IMR-90 (cell line): ENCODE measurements around the gene RBPJ. TPM values are rescaled to one million over a fixed set of nuclear protein-coding genes. Genes with fewer than 3 reads are reported as not detected.

ENCODE experiments used
- ATAC-seq: fragments of 200-7000 bp; cut with Tn5 transposase; 2 replicates; pipeline ENCODE4 v1.9.1; 2020; ENCODE audit warnings: low read depth, mild to moderate bottlenecking, moderate library complexity
- BruUV-seq: library from RNA; stranded (reverse); fragments of 400-500 nt; replicated peaks from 2 replicates; lab custom pipeline; 2021; lab: Mats Ljungman, UMichigan
- CTCF ChIA-PET: fragments of 300-600 bp; formaldehyde crosslinking; extraction: SDS; loops from one replicate; lab custom pipeline; 2021; ENCODE audit warnings: antibody characterized with exemption; lab: Yijun Ruan, JAX
- POLR2A ChIA-PET: fragments of 300-600 bp; sonication (Branson Sonifier 250); formaldehyde crosslinking; loops from one replicate; lab custom pipeline; 2022; ENCODE audit warnings: antibody characterized with exemption; ENCODE audit not compliant: unreplicated experiment; lab: Charles Lee
- DNase-seq: peaks from one replicate; pipeline ENCODE4 v3.0.0; 2013
- H2AFZ ChIP-seq: replicated peaks from 2 replicates; pipeline ENCODE3; 2013; ENCODE audit warnings: low read length, mild to moderate bottlenecking; ENCODE audit not compliant: poor library complexity
- H2AK5ac ChIP-seq: 2 replicates; pipeline ENCODE4 v1.6.1; 2013; ENCODE audit warnings: low read depth, low read length, inconsistent platforms
- H2AK9ac ChIP-seq: replicated peaks from 2 replicates; pipeline ENCODE3; 2013; ENCODE audit warnings: mild to moderate bottlenecking, low read depth, low read length, moderate library complexity; ENCODE audit not compliant: poor library complexity
- H2BK120ac ChIP-seq: 2 replicates; pipeline ENCODE4 v1.6.1; 2013; ENCODE audit warnings: low read depth, low read length, inconsistent platforms
- H2BK15ac ChIP-seq: 3 replicates; pipeline ENCODE4 v1.6.1; 2013; ENCODE audit warnings: low read depth, low read length, inconsistent platforms
- H2BK20ac ChIP-seq: 2 replicates; pipeline ENCODE4 v1.6.1; 2013; ENCODE audit warnings: low read depth, mild to moderate bottlenecking, inconsistent platforms, low read length, moderate library complexity
- H2BK5ac ChIP-seq: 2 replicates; pipeline ENCODE4 v1.6.1; 2013; ENCODE audit warnings: mild to moderate bottlenecking, low read depth, low read length, inconsistent platforms; ENCODE audit not compliant: poor library complexity, severe bottlenecking
- H3K14ac ChIP-seq: replicated peaks from 2 replicates; pipeline ENCODE4 v1.6.1; 2013; ENCODE audit warnings: low read depth, low read length, inconsistent platforms
- H3K18ac ChIP-seq: 2 replicates; pipeline ENCODE4 v1.6.1; 2013; ENCODE audit warnings: low read depth, low read length, control low read depth
- H3K23ac ChIP-seq: 2 replicates; pipeline ENCODE4 v1.6.1; 2013; ENCODE audit warnings: low read depth, low read length, inconsistent platforms
- H3K27ac ChIP-seq: 2 replicates; pipeline ENCODE4 v1.5.1; 2013; ENCODE audit warnings: mild to moderate bottlenecking, control low read depth, low read length; ENCODE audit not compliant: insufficient read depth
- H3K27me3 ChIP-seq: 2 replicates; pipeline ENCODE4 v1.6.1; 2013; ENCODE audit warnings: low read length; ENCODE audit not compliant: control insufficient read depth, insufficient read depth
- H3K36me3 ChIP-seq: 2 replicates; pipeline ENCODE4 v1.6.1; 2013; ENCODE audit warnings: low read length, mixed read lengths; ENCODE audit not compliant: control insufficient read depth, insufficient read depth
- H3K4ac ChIP-seq: 2 replicates; pipeline ENCODE4 v1.6.1; 2013; ENCODE audit warnings: low read depth, low read length, inconsistent platforms
- H3K4me1 ChIP-seq: 2 replicates; pipeline ENCODE4 v1.6.1; 2013; ENCODE audit warnings: low read length, mixed read lengths; ENCODE audit not compliant: control insufficient read depth, insufficient read depth
- H3K4me2 ChIP-seq: 2 replicates; pipeline ENCODE4 v1.6.1; 2013; ENCODE audit warnings: low read depth, mild to moderate bottlenecking, control low read depth, low read length, moderate library complexity
- H3K4me3 ChIP-seq: 2 replicates; pipeline ENCODE4 v1.5.1; 2013; ENCODE audit warnings: low read depth, mild to moderate bottlenecking, control low read depth, low read length, moderate library complexity; ENCODE audit not compliant: insufficient read depth
- H3K56ac ChIP-seq: 2 replicates; pipeline ENCODE4 v1.6.1; 2013; ENCODE audit warnings: low read length, inconsistent platforms; ENCODE audit not compliant: insufficient read depth; ENCODE audit errors: extremely low read depth
- H3K79me1 ChIP-seq, 2 experiments: 2 replicates each; pipeline ENCODE4 v1.6.1; 2013; ENCODE audit warnings: low read length in 2 of 2, inconsistent platforms in 1 of 2, low read depth in 1 of 2
- H3K9ac ChIP-seq: 2 replicates; pipeline ENCODE4 v1.6.1; 2013; ENCODE audit warnings: low read depth, low read length, control low read depth
- H3K9me1 ChIP-seq: 2 replicates; pipeline ENCODE4 v1.6.1; 2013; ENCODE audit warnings: low read length, inconsistent platforms; ENCODE audit not compliant: insufficient read depth
- H3K9me3 ChIP-seq: 2 replicates; pipeline ENCODE4 v1.6.1; 2013; ENCODE audit warnings: low read length; ENCODE audit not compliant: control insufficient read depth, insufficient read depth
- H4K20me1 ChIP-seq: 2 replicates; pipeline ENCODE4 v1.6.1; 2013; ENCODE audit warnings: low read length, inconsistent platforms; ENCODE audit not compliant: insufficient read depth
- H4K5ac ChIP-seq: 2 replicates; pipeline ENCODE4 v1.6.1; 2013; ENCODE audit warnings: mild to moderate bottlenecking, low read depth, low read length, control low read depth
- H4K8ac ChIP-seq, 2 experiments: 2 replicates each; pipeline ENCODE4 v1.6.1; 2013; ENCODE audit warnings: low read depth in 2 of 2, low read length in 2 of 2, control low read depth in 1 of 2, inconsistent platforms in 1 of 2
- H4K91ac ChIP-seq: 2 replicates; pipeline ENCODE4 v1.6.1; 2013; ENCODE audit warnings: low read depth, low read length, inconsistent platforms; ENCODE audit not compliant: insufficient read depth
- BHLHE40 ChIP-seq: fragments of 150-350 bp; IDR thresholded peaks from 2 replicates; pipeline ENCODE4 v1.6.1; 2016; ENCODE audit warnings: mild to moderate bottlenecking, low read depth, low read length
- CEBPB ChIP-seq: IDR thresholded peaks from 2 replicates; pipeline ENCODE4 v1.6.1; 2012; ENCODE audit warnings: low read depth, low read length, improper control_type of control experiment
- CHD1 ChIP-seq: IDR thresholded peaks from 2 replicates; pipeline ENCODE4 v1.6.1; 2012; ENCODE audit warnings: low read depth, low read length, improper control_type of control experiment
- CTCF ChIP-seq: conservative IDR thresholded peaks from 2 replicates; pipeline ENCODE4 v1.5.1; 2012; ENCODE audit warnings: mild to moderate bottlenecking, low read depth, low read length, improper control_type of control experiment
- ELK1 ChIP-seq: fragments of 150-350 bp; IDR thresholded peaks from 2 replicates; pipeline ENCODE4 v1.6.1; 2016; ENCODE audit warnings: low read depth, mild to moderate bottlenecking, low read length, moderate library complexity, borderline replicate concordance
- FOS ChIP-seq: fragments of 150-350 bp; IDR thresholded peaks from 2 replicates; pipeline ENCODE4 v1.6.1; 2016; ENCODE audit warnings: low read depth, low read length
- MAFK ChIP-seq: IDR thresholded peaks from 2 replicates; pipeline ENCODE4 v1.6.1; 2012; ENCODE audit warnings: low read depth, low read length, improper control_type of control experiment
- MAZ ChIP-seq: IDR thresholded peaks from 2 replicates; pipeline ENCODE4 v1.6.1; 2012; ENCODE audit warnings: low read depth, mild to moderate bottlenecking, low read length, improper control_type of control experiment, moderate library complexity, borderline replicate concordance
- MXI1 ChIP-seq: IDR thresholded peaks from 2 replicates; pipeline ENCODE4 v1.6.1; 2012; ENCODE audit warnings: low read depth, mild to moderate bottlenecking, low read length, moderate library complexity, borderline replicate concordance
- NFE2L2 ChIP-seq: fragments of 150-350 bp; IDR thresholded peaks from 2 replicates; pipeline ENCODE4 v1.6.1; 2016; ENCODE audit warnings: low read depth, mild to moderate bottlenecking, low read length
- POLR2A ChIP-seq: IDR thresholded peaks from 2 replicates; pipeline ENCODE4 v1.6.1; 2012; ENCODE audit warnings: mild to moderate bottlenecking, low read depth, low read length
- RAD21 ChIP-seq: IDR thresholded peaks from 2 replicates; pipeline ENCODE4 v1.6.1; 2012; ENCODE audit warnings: low read length, improper control_type of control experiment
- RCOR1 ChIP-seq: IDR thresholded peaks from 2 replicates; pipeline ENCODE4 v1.6.1; 2012; ENCODE audit warnings: mild to moderate bottlenecking, low read length, improper control_type of control experiment; ENCODE audit not compliant: insufficient replicate concordance
- RFX5 ChIP-seq: IDR thresholded peaks from 2 replicates; pipeline ENCODE4 v1.8.0; 2012; ENCODE audit warnings: low read depth, mild to moderate bottlenecking, low read length, moderate library complexity
- SMC3 ChIP-seq: fragments of 150-350 bp; IDR thresholded peaks from 2 replicates; pipeline ENCODE4 v1.6.1; 2016; ENCODE audit warnings: low read depth, mild to moderate bottlenecking, antibody characterized with exemption, low read length, moderate library complexity
- USF2 ChIP-seq: fragments of 150-350 bp; IDR thresholded peaks from 2 replicates; pipeline ENCODE4 v1.6.1; 2017; ENCODE audit warnings: mild to moderate bottlenecking, antibody characterized with exemption, low read length, low read depth
- WGBS, 2 experiments: methylation state at CpG; one replicate each; pipeline versions ENCODE4 v1.1.5 to v1.1.7; 2013; ENCODE audit warnings: missing lambda C conversion rate in 2 of 2; ENCODE audit not compliant: insufficient read length in 1 of 2; ENCODE audit errors: extremely low coverage in 2 of 2; 5-methylcytosine and 5-hydroxymethylcytosine counted together
- dilution Hi-C: fragments of 300-500 bp; cut with HindIII; formaldehyde crosslinking; loops from one replicate; pipeline ENCODE4 v1.14.3; 2018; ENCODE audit warnings: low sequenced_read_pairs; ENCODE audit not compliant: unreplicated experiment
- in situ Hi-C: fragments of 300-500 bp; cut with MboI; formaldehyde crosslinking; loops from 3 replicates; pipeline ENCODE4 v1.14.3; 2019; ENCODE audit warnings: low sequenced_read_pairs, inconsistent platforms, mixed read lengths
- intact Hi-C: fragments of 100-400 bp; cut with micrococcal nuclease; formaldehyde crosslinking; loops from 2 replicates; pipeline ENCODE4 v1.10.0; 2022
- polyA plus RNA-seq, 3 experiments: library from polyadenylated mRNA; depleted of rRNA; stranded (reverse); fragments of >200 nt; gene quantifications; 2 replicates each; pipeline ENCODE4 v1.2.3, GENCODE V29; 2012; ENCODE audit warnings: low replicate concordance in 1 of 3
- total RNA-seq: library from RNA; depleted of rRNA; stranded (reverse); fragments of >200 nt; gene quantifications from 2 replicates; pipeline ENCODE4 v1.2.3, GENCODE V29; 2012

RBPJ gene
- total and polyA plus RNA-seq, 2 of the 4 experiments (the other 2 are of a cell fraction): 50.3 to 148 TPM

- Histone ChIP-seq H3K9ac (no peak overlapping the region), H3K56ac (no peak overlapping the region), H4K20me1 (no peaks in the 10 kb centered on the region), H4K8ac (0 out of 4 replicates have a peak overlapping the region, but pooled peaks of 1 of the 2 experiments have one; percentile 2), H2AK5ac (peak overlapping the region; percentile 8; the same call in 1 of the 2 replicates), H3K23ac (no peak overlapping the region), H4K91ac (no peak overlapping the region), H3K36me3 (no peaks in the 10 kb centered on the region), H2AK9ac (no peak overlapping the region), H3K27me3 (peaks cover 12% of the 10 kb centered on the region), H3K79me1 (no peaks in the 10 kb centered on the region), H3K4me3 (no peak overlapping the region), H2BK120ac (no peak overlapping the region; the same call in 1 of the 2 replicates), H3K4me2 (peak overlapping the region; percentile 24; the same call in 1 of the 2 replicates), H3K27ac (peak overlapping the region; percentile 39; the same call in 1 of the 2 replicates), H3K14ac (0 out of 2 replicates have a peak overlapping the region, but pooled peaks have one; percentile 45), H2BK20ac (no peak overlapping the region), H3K9me1 (no peaks in the 10 kb centered on the region), H3K18ac (peak overlapping the region; percentile 27; the same call in 1 of the 2 replicates), H2BK15ac (no peak overlapping the region), H3K4ac (peak overlapping the region; percentile 35; the same call in 1 of the 2 replicates), H2AFZ (no peak overlapping the region), H3K9me3 (no peaks in the 10 kb centered on the region), H2BK5ac (no peak overlapping the region), H4K5ac (no peak overlapping the region), H3K4me1 (peaks cover 4% of the 10 kb centered on the region)
- ATAC-seq (peak; percentile 69), DNase-seq (peak; percentile 35)
- CTCF ChIA-PET: no interaction called here
- in situ Hi-C loops: no loop called here
- POLR2A ChIA-PET: no interaction called here
- no CpG with 5 or more reads among the region's 2 CpGs for WGBS, 2 experiments
- no TSS peak for BruUV-seq
- dilution Hi-C loops: no loop called here
- intact Hi-C loops: no loop called here
- TF ChIP-seq MAZ: no peak
- TF ChIP-seq MXI1: no peak
- TF ChIP-seq NFE2L2: no peak
- TF ChIP-seq CHD1: no peak
- no peak for TF ChIP-seq SMC3
- no peak for TF ChIP-seq CEBPB
- TF ChIP-seq USF2: no peak
- TF ChIP-seq CTCF: no peak
- TF ChIP-seq RAD21: no peak
- TF ChIP-seq FOS: no peak
- TF ChIP-seq POLR2A: no peak
- no peak for TF ChIP-seq BHLHE40
- no peak for TF ChIP-seq MAFK
- TF ChIP-seq RFX5: no peak
- no peak for TF ChIP-seq RCOR1
- no peak for TF ChIP-seq ELK1
Observed at GRCh38 chr4:26484032-26484515, 163.3 kb downstream of the RBPJ start.
